BJ (cell line): Measurements from ENCODE around the gene VWA8. TPM values are rescaled to one million over a fixed set of nuclear protein-coding genes. Genes with fewer than 3 reads are reported as not detected.
A peak's percentile ranks its signal among the peaks of the same experiment; 100 is the strongest.
"Not testable (repeated sequence)": the region's sequence is repeated elsewhere in the genome, so short reads cannot be mapped to it uniquely, and the experiment has no call there.

ENCODE experiments used
- CTCF ChIA-PET: fragments of 350-600 bp; formaldehyde crosslinking; extraction: SDS; loops from one replicate; lab custom pipeline; 2021; ENCODE audit warnings: antibody characterized with exemption, inconsistent platforms; lab: Yijun Ruan, JAX
- POLR2A ChIA-PET: fragments of 300-600 bp; sonication (Branson Sonifier 250); formaldehyde crosslinking; extraction: SDS; loops from one replicate; lab custom pipeline; 2021; ENCODE audit warnings: antibody characterized with exemption; lab: Charles Lee
- DNase-seq: peaks from one replicate; pipeline ENCODE4 v3.0.0-alpha.2; 2011; ENCODE audit warnings: low read depth
- H3K27me3 ChIP-seq: 2 replicates; pipeline ENCODE4 v1.6.0; 2011; ENCODE audit warnings: low read length; ENCODE audit not compliant: control insufficient read depth, insufficient read depth
- H3K36me3 ChIP-seq: 2 replicates; pipeline ENCODE4 v1.5.1; 2011; ENCODE audit warnings: low read length; ENCODE audit not compliant: control insufficient read depth, insufficient read depth
- H3K4me3 ChIP-seq: 2 replicates; pipeline ENCODE4 v1.5.1; 2011; ENCODE audit warnings: low read depth, mild to moderate bottlenecking, control low read depth, low read length
- CTCF ChIP-seq: IDR thresholded peaks from 2 replicates; pipeline ENCODE4 v1.5.1; 2011; ENCODE audit warnings: low read depth, mild to moderate bottlenecking, control low read depth, inconsistent platforms, low read length, moderate library complexity; ENCODE audit not compliant: insufficient read depth
- polyA plus RNA-seq: library from polyadenylated mRNA; depleted of rRNA; stranded (reverse); fragments of >200 nt; gene quantifications from 2 replicates; pipeline ENCODE4 v1.2.3, GENCODE V29; 2011

The VWA8 gene
- polyA plus RNA-seq, 1 experiment = 5.9 TPM

GRCh38 chr13:41627425-41627824, 333.5 kb downstream of the VWA8 start:
- POLR2A ChIA-PET = no interaction called here

GRCh38 chr13:41624041-41624440, 336.9 kb downstream of the VWA8 start:
- H3K4me3 ChIP-seq = no peak overlapping the region
- POLR2A ChIA-PET = no interaction called here
- DNase-seq = no peak
- no peaks in the 10 kb centered on the region for H3K36me3 ChIP-seq
- CTCF ChIA-PET = interaction anchor here (0.9 to 2.4 kb wide), 2 partner anchors 13 to 20 kb away, joined by 3 to 5 read pairs; no protein-coding TSS in a partner anchor
- H3K27me3 ChIP-seq = no peaks in the 10 kb centered on the region
- no peak for TF ChIP-seq CTCF

More at GRCh38 chr13:41627425-41627824, 333.5 kb downstream of the VWA8 start:
- DNase-seq = no peak
- Histone ChIP-seq H3K27me3 (no peaks in the 10 kb centered on the region), H3K4me3 (no peak overlapping the region), H3K36me3 (no peaks in the 10 kb centered on the region)
- no peak for TF ChIP-seq CTCF
- CTCF ChIA-PET = interaction anchor here (0.6 kb wide), 1 partner anchor 41 kb away, joined by 3 read pairs; no protein-coding TSS in a partner anchor

- no peaks in the 10 kb centered on the region for H3K36me3 ChIP-seq
- no peaks in the 10 kb centered on the region for H3K27me3 ChIP-seq
- DNase-seq = peak; percentile 91
- POLR2A ChIA-PET = interaction anchor here (0.5 to 1.8 kb wide), 4 partner anchors 9 to 557 kb away, joined by 3 to 17 read pairs (median 8); no protein-coding TSS in a partner anchor
- no peak for TF ChIP-seq CTCF
- H3K4me3 ChIP-seq = no peak overlapping the region
- CTCF ChIA-PET = interaction anchor here (0.9 to 2.4 kb wide), 5 partner anchors 9 to 21 kb away, joined by 3 to 5 read pairs (median 4); no protein-coding TSS in a partner anchor
Measured at GRCh38 chr13:41622432-41623429, 338.2 kb downstream of the VWA8 start.

GRCh38 chr13:41621716-41622431, 339.0 kb downstream of the VWA8 start:
- Histone ChIP-seq H3K4me3 (no peak overlapping the region), H3K27me3 (no peaks in the 10 kb centered on the region), H3K36me3 (no peaks in the 10 kb centered on the region)
- TF ChIP-seq CTCF = no peak
- ChIA-PET POLR2A (interaction anchor here (0.5 to 1.8 kb wide), 3 partner anchors 8 to 557 kb away, joined by 3 to 17 read pairs (median 10); no protein-coding TSS in a partner anchor), CTCF (interaction anchor here (1.1 to 2.4 kb wide), 3 partner anchors 8 to 22 kb away, joined by 4 to 5 read pairs (median 5); no protein-coding TSS in a partner anchor)
- no peak for DNase-seq

- DNase-seq, CTCF ChIA-PET, H3K4me3 ChIP-seq, H3K27me3 ChIP-seq, POLR2A ChIA-PET, H3K36me3 ChIP-seq: not testable (repeated sequence)
Measured at GRCh38 chr13:41617633-41618032, 343.3 kb downstream of the VWA8 start.
